ENCODE measurements around the gene TES. TPM values are rescaled to one million over a fixed set of nuclear protein-coding genes. Genes with fewer than 3 reads are reported as not detected.
"Not testable (repeated sequence)": the region's sequence is repeated elsewhere in the genome, so short reads cannot be mapped to it uniquely, and the experiment has no call there.

TES gene
- total RNA-seq, 2 experiments from 2014 or later, result 75.0 to 78.4 TPM

GRCh38 chr7:116239434-116239833, 29.1 kb downstream of the TES start:
- H3K27me3 Mint-ChIP-seq, result no peaks in the 10 kb centered on the region
- peaks cover 2% of the 10 kb centered on the region for H3K9me3 Mint-ChIP-seq
- DNase-seq, result no peak
- no peak overlapping the region for H3K4me3 Mint-ChIP-seq
- peaks cover 46% of the 10 kb centered on the region for H3K4me1 Mint-ChIP-seq
- no peak overlapping the region for H3K27ac Mint-ChIP-seq
- peaks cover 28% of the 10 kb centered on the region for H3K36me3 Mint-ChIP-seq

- Mint-ChIP-seq H3K4me1 (peaks cover 42% of the 10 kb centered on the region), H3K27ac (peak overlapping the region; percentile 45), H3K27me3 (no peaks in the 10 kb centered on the region), H3K9me3 (peaks cover 3% of the 10 kb centered on the region), H3K36me3 (peaks cover 35% of the 10 kb centered on the region), H3K4me3 (no peak overlapping the region)
- no peak for DNase-seq
These were observed 29.8 kb downstream of the TES start for GRCh38 chr7:116240024-116240668.

GRCh38 chr7:116241291-116241690, 31.0 kb downstream of the TES start:
- Mint-ChIP-seq H3K36me3 (peaks cover 44% of the 10 kb centered on the region), H3K27me3 (no peaks in the 10 kb centered on the region), H3K9me3 (peaks cover 7% of the 10 kb centered on the region), H3K4me1 (peaks cover 42% of the 10 kb centered on the region), H3K4me3 (no peak overlapping the region), H3K27ac (no peak overlapping the region)
- no peak for DNase-seq

- peaks cover 50% of the 10 kb centered on the region for H3K36me3 Mint-ChIP-seq
- DNase-seq, result no peak
- H3K27ac Mint-ChIP-seq, result no peak overlapping the region
- no peaks in the 10 kb centered on the region for H3K27me3 Mint-ChIP-seq
- H3K9me3 Mint-ChIP-seq, result peaks cover 7% of the 10 kb centered on the region
- H3K4me3 Mint-ChIP-seq, result no peak overlapping the region
- H3K4me1 Mint-ChIP-seq, result peaks cover 41% of the 10 kb centered on the region
These were observed 31.8 kb downstream of the TES start for GRCh38 chr7:116242178-116242577.

- peaks cover 36% of the 10 kb centered on the region for H3K4me1 Mint-ChIP-seq
- DNase-seq, result no peak
- H3K27ac Mint-ChIP-seq, result no peak overlapping the region
- H3K9me3 Mint-ChIP-seq, result peaks cover 7% of the 10 kb centered on the region
- H3K27me3 Mint-ChIP-seq, result no peaks in the 10 kb centered on the region
- H3K4me3 Mint-ChIP-seq, result no peak overlapping the region
- H3K36me3 Mint-ChIP-seq, result peaks cover 46% of the 10 kb centered on the region
These were observed 32.4 kb downstream of the TES start for GRCh38 chr7:116242759-116243158.

GRCh38 chr7:116244803-116245202, 34.5 kb downstream of the TES start:
- H3K9me3 Mint-ChIP-seq, H3K27me3 Mint-ChIP-seq: not testable (repeated sequence)
- H3K4me1 Mint-ChIP-seq, result peaks cover 24% of the 10 kb centered on the region

GRCh38 chr7:116246357-116246756, 36.0 kb downstream of the TES start:
- H3K9me3 Mint-ChIP-seq, result peaks cover 7% of the 10 kb centered on the region
- H3K4me3 Mint-ChIP-seq, result no peak overlapping the region
- DNase-seq, result no peak
- H3K4me1 Mint-ChIP-seq, result peaks cover 20% of the 10 kb centered on the region
- no peaks in the 10 kb centered on the region for H3K27me3 Mint-ChIP-seq
- H3K36me3 Mint-ChIP-seq, result peaks cover 50% of the 10 kb centered on the region
- H3K27ac Mint-ChIP-seq, result peak overlapping the region; percentile 66

More at GRCh38 chr7:116244803-116245202, 34.5 kb downstream of the TES start:
- DNase-seq, H3K4me3 Mint-ChIP-seq, H3K27ac Mint-ChIP-seq: not testable (repeated sequence)
- peaks cover 51% of the 10 kb centered on the region for H3K36me3 Mint-ChIP-seq

GRCh38 chr7:116249969-116250553, 39.7 kb downstream of the TES start:
- Mint-ChIP-seq H3K9me3 (peaks cover 5% of the 10 kb centered on the region), H3K4me3 (no peak overlapping the region), H3K27me3 (no peaks in the 10 kb centered on the region), H3K36me3 (peaks cover 41% of the 10 kb centered on the region), H3K4me1 (peaks cover 23% of the 10 kb centered on the region), H3K27ac (peak overlapping the region; percentile 64)
- no peak for DNase-seq

- H3K27me3 Mint-ChIP-seq, result no peaks in the 10 kb centered on the region
- no peak overlapping the region for H3K27ac Mint-ChIP-seq
- no peaks in the 10 kb centered on the region for H3K9me3 Mint-ChIP-seq
- H3K4me1 Mint-ChIP-seq, result peaks cover 12% of the 10 kb centered on the region
- H3K36me3 Mint-ChIP-seq, result peaks cover 27% of the 10 kb centered on the region
- no peak for DNase-seq
- no peak overlapping the region for H3K4me3 Mint-ChIP-seq
These were observed 41.3 kb downstream of the TES start for GRCh38 chr7:116251675-116252074.

- Mint-ChIP-seq H3K9me3 (no peaks in the 10 kb centered on the region), H3K4me3 (no peak overlapping the region), H3K27me3 (no peaks in the 10 kb centered on the region), H3K4me1 (peaks cover 10% of the 10 kb centered on the region), H3K36me3 (peaks cover 24% of the 10 kb centered on the region), H3K27ac (no peak overlapping the region)
- no peak for DNase-seq
These were observed 41.9 kb downstream of the TES start for GRCh38 chr7:116252249-116252648.

GRCh38 chr7:116257156-116257555, 46.8 kb downstream of the TES start:
- no peaks in the 10 kb centered on the region for H3K9me3 Mint-ChIP-seq
- H3K27ac Mint-ChIP-seq, result no peak overlapping the region
- no peaks in the 10 kb centered on the region for H3K27me3 Mint-ChIP-seq
- H3K4me1 Mint-ChIP-seq, result peaks cover 16% of the 10 kb centered on the region
- H3K36me3 Mint-ChIP-seq, result peaks cover 19% of the 10 kb centered on the region
- no peak overlapping the region for H3K4me3 Mint-ChIP-seq
- DNase-seq, result no peak

- H3K27me3 Mint-ChIP-seq, result no peaks in the 10 kb centered on the region
- DNase-seq, result no peak
- H3K36me3 Mint-ChIP-seq, result peaks cover 13% of the 10 kb centered on the region
- peak overlapping the region; percentile 28 for H3K27ac Mint-ChIP-seq
- H3K4me3 Mint-ChIP-seq, result no peak overlapping the region
- H3K4me1 Mint-ChIP-seq, result peaks cover 11% of the 10 kb centered on the region
- H3K9me3 Mint-ChIP-seq, result no peaks in the 10 kb centered on the region
These were observed 48.4 kb downstream of the TES start for GRCh38 chr7:116258734-116259133.

- Mint-ChIP-seq H3K27me3 (no peaks in the 10 kb centered on the region), H3K4me3 (no peak overlapping the region), H3K27ac (no peak overlapping the region), H3K9me3 (no peaks in the 10 kb centered on the region), H3K36me3 (peaks cover 12% of the 10 kb centered on the region), H3K4me1 (peaks cover 10% of the 10 kb centered on the region)
- DNase-seq, result no peak
These were observed 49.0 kb downstream of the TES start for GRCh38 chr7:116259156-116259870.

- no peak for DNase-seq
- H3K27ac Mint-ChIP-seq, result no peak overlapping the region
- peaks cover 9% of the 10 kb centered on the region for H3K36me3 Mint-ChIP-seq
- H3K4me1 Mint-ChIP-seq, result peaks cover 8% of the 10 kb centered on the region
- H3K4me3 Mint-ChIP-seq, result no peak overlapping the region
- H3K27me3 Mint-ChIP-seq, result no peaks in the 10 kb centered on the region
- H3K9me3 Mint-ChIP-seq, result no peaks in the 10 kb centered on the region
These were observed 49.6 kb downstream of the TES start for GRCh38 chr7:116259871-116260440.

GRCh38 chr7:116261904-116262303, 51.6 kb downstream of the TES start:
- no peak overlapping the region for H3K27ac Mint-ChIP-seq
- H3K4me1 Mint-ChIP-seq, result peaks cover 6% of the 10 kb centered on the region
- H3K36me3 Mint-ChIP-seq, result peaks cover 9% of the 10 kb centered on the region
- no peak overlapping the region for H3K4me3 Mint-ChIP-seq
- no peaks in the 10 kb centered on the region for H3K9me3 Mint-ChIP-seq
- no peaks in the 10 kb centered on the region for H3K27me3 Mint-ChIP-seq
- no peak for DNase-seq

Measured in activated naive CD8-positive, alpha-beta T cell treated with anti-CD3 and anti-CD28 coated beads for 36 hours (primary cell).